ENCODE measurements around the gene PTGER3.

Gene PTGER3

DNA sequence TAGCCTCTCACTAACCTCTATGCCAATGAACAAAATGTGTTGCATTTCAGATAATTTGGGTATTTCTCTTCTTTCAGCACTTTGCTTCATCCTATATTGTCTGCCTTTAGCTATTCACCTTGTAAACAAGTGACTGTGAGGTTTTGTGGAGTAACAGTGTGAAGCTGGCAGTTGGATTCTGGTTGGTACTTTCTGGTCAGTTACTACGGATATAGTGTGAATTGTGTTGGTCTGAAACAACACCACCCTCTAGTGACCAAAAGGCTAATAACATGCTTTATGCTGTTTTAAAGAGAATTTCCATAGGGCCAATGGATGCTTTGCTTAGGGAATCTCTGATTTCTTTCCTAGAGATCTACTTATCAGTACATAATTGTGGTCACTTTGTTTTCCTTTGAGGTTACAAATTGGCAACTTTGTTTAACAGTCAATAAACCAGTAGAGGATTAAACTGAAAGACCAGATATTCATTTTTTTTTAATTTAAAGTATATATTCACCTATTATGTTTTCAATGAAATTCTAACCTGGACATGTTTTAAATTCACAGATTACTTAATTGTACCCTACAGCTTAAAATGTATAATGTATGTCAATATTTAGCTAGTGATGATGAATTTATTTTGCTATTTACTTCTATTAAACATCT, 2.5 kb upstream of the PTGER3 start:
- no peak for DNase-seq (ENCODE audit: low read depth in 2 of 2)

DNA sequence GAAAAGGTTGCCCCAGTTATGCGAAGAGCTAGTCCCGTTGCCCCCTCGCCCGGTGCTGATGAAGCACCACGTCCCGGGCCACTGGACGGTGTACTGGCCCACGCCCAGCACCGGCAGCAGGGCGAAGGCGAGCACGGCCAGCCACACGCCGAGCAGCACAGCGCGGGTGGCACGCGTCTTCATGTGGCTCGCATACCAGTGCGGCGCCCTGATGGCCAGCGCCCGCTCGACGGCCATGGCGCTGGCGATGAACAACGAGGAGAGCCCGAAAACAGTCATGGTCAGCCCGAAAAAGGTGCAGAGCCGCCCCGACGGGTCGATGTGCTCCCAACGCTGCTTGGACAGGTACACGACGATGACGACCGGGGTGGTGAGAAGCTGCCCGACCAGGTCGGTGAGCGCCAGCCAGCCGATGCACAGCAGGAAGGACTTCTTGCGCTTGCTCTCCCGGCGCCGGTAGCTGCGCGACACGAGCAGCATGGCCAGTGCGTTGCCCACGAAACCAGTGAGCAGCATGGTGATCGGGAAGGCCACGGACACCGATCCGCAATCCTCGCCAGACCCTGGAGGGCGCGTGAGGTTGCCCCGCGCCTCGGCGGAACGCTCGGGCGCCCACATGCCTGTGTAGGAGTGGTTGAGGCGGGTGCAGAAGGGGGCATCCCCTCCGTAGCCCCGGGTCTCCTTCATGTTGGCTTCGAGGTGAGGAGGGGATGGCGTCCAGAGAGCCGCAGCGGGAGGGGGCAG, 553 bp downstream of the PTGER3 start:
- no peak for DNase-seq (ENCODE audit: low read depth in 2 of 2)

- no peak for DNase-seq (ENCODE audit: low read depth in 2 of 2)
Observed at GRCh38 chr1:71045463-71046028, 2.1 kb downstream of the PTGER3 start.

- DNase-seq (ENCODE audit: low read depth in 2 of 2): no peak
Observed at GRCh38 chr1:71044833-71045232, 2.8 kb downstream of the PTGER3 start.

DNA sequence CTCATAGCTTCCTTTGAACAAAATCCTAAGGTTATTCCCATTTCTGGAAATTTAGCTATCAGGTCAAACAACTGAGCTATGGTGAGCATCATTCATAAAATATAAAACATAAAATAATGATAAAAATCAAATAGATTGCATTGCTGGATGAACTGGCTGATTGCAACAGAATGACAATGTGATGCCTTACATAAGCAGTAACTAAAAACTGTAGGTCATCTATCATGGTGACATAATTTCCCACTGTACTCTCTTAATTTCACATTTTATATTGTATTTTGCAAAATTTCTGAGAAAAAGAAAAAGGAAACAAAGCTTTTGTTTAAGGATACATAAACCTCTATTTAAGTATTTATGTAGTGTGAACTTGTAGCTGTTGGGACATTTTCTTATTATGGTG, 4.6 kb downstream of the PTGER3 start:
- no peak for DNase-seq (ENCODE audit: low read depth in 2 of 2)

- DNase-seq (ENCODE audit: low read depth in 2 of 2): no peak
Observed at GRCh38 chr1:71041806-71042205, 5.8 kb downstream of the PTGER3 start.

- DNase-seq (ENCODE audit: low read depth in 2 of 2): no peak
Observed at GRCh38 chr1:71039661-71040262, 7.9 kb downstream of the PTGER3 start.

DNA sequence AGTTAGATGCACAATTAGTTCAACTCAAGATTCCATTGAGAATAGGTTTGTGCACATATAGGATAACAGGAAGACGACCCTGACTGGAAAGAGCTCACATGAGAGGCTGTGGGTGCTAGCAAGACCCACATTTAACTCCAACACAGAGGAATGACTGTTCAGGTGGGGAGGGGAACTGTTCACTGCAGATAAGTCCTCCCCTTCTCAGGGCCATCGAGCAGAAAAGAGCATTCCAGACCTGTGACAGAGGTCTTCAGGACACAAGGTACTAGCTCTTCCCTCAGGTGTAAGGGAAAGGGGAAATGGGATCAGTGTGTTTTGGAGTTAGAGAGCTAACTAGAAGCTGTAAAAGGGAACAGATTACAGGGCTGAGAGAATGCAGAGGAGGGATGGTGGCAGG, 8.7 kb downstream of the PTGER3 start:
- DNase-seq (ENCODE audit: low read depth in 2 of 2): no peak

DNA sequence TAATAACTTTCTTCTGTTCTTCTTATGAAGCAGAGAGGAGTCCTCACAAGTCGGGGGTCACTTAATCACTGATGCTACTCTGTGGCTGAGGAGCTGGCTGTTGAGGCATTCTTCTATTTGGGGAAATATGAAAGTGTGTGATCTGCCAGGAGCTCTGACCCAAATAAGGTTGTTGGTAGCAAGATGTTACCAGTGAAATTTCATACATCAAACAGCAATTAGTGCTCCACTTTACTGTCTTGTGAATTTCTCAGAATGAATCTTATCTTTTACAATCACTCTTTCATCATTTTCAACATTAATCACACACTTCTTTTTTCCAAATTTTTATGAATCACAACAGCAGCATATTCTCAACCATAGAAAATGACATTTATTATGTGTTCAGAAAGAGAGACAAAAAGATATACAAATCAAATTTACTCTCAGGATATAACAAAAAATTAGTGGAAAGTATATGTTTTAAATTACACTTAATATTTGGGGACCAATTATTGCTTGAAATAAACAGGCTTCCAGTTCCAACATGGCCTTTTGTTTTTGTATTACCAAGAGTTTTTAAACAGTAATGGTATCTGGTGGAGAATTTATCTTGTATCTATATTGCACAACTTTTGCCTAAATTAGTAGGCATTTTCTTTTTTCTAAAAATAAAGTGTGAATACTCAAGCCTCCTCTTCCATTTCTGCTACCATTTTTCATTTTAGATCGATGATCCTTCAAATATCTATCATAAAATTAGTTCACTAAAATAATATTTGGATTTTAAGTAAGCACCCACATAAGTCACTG, 9.6 kb downstream of the PTGER3 start:
- DNase-seq (ENCODE audit: low read depth in 2 of 2): no peak

DNA sequence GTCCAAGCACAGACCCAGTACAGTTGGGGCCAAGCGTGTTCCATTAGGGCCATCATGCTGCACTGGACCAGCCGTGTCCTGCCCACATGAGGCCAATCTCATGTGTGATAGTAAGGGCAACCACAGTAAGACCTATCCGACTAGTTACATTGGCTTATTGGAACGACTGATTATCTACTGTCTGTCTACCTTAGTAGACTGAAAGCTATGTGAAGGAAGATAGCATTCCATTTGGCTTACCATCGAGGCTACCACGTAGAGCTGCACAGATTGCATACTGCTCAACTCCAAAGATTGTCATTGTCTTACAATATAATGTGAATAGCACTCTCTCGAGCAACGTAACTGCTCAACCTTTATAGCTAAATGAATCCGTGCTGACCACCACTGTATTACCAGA, 10.6 kb downstream of the PTGER3 start:
- DNase-seq (ENCODE audit: low read depth in 2 of 2): no peak

- DNase-seq (ENCODE audit: low read depth in 2 of 2): no peak
Observed at GRCh38 chr1:71033136-71033535, 14.5 kb downstream of the PTGER3 start.

GRCh38 chr1:71031426-71031825, 16.2 kb downstream of the PTGER3 start:
- DNase-seq (ENCODE audit: low read depth in 2 of 2): no peak

DNA sequence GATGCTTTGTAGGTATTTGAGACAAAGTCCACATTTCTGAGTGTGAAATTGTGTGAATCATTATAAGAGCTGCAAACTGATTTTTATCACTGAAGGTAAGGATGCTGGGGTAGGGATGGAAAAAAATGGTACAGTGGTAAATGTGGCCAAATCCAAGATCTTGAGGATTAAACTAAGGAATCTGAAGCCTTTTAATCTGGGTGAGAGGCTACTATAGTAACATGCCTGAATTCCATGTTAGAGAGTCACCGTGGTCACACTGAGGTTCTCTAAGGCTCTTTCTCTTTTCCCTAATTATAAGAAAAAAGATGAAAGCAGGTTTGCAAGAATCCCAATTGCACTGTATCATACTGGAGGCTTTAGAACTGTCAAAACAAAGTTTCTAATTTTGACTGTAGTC, 17.6 kb downstream of the PTGER3 start:
- no peak for DNase-seq (ENCODE audit: low read depth in 2 of 2)

DNA sequence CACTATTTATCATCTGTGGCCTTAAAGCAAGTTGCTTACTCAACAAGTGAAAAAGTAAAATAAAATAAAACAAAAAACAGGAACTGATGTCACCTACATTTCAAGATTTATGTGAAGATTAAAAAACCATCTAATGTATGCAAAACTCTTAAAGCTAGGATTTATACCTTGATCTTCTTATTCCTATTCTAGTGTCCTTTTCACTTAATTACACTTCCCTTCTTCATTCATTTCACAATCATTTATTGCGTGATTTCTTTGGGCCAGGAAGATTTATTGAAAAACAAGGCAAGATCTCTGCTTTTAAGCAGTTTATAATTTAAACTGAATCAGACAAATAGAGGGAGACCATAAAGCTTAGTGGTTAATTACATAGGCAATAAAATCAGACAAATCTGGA, 18.6 kb downstream of the PTGER3 start:
- DNase-seq (ENCODE audit: low read depth in 2 of 2): no peak

- no peak for DNase-seq (ENCODE audit: low read depth in 2 of 2)
Observed at GRCh38 chr1:71027991-71028390, 19.6 kb downstream of the PTGER3 start.

DNA sequence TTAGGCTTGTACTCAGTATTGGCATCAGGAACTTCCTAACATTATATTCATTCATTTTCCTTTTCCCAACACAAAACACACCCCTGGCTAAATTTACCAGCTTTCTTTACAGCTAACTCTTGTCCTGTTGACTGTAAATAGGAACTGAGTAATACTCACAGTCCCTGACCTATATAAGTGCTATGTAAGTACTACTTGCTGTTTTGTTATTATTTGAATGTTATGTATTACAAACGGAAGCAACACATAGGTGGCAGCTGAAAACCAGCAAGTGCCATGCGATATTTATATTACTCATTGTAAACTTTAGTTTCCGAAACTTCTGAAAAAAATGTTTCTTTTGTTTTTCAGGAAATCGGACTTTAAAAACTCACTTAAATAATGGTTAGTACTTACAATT, 21.5 kb downstream of the PTGER3 start:
- no peak for DNase-seq (ENCODE audit: low read depth in 2 of 2)

GRCh38 chr1:71023515-71023914, 24.1 kb downstream of the PTGER3 start:
- no peak for DNase-seq (ENCODE audit: low read depth in 2 of 2)

- no peak for DNase-seq (ENCODE audit: low read depth in 2 of 2)
Observed at GRCh38 chr1:71019233-71019969, 28.2 kb downstream of the PTGER3 start.

- DNase-seq (ENCODE audit: low read depth in 2 of 2): no peak
Observed at GRCh38 chr1:71018791-71019190, 28.8 kb downstream of the PTGER3 start.

DNA sequence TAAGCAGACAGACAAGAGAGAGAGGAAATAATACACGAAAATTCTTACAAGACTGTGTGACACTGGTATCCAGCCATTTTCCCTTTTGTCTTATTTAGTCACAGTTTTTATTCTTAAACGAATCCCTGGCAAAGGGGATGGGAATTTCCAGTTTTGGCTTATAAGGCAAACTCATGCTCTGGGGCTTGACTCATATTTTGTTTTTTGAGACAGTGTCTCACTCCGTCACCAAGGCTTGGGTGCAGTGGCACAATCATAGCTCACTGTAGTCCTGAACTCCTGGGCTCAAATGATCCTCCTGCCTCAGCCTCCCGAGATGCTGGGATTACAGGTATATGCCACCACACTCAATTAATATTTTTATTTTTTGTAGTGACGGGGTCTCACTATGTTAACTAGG, 31.9 kb downstream of the PTGER3 start:
- no peak for DNase-seq (ENCODE audit: low read depth in 2 of 2)

GRCh38 chr1:71014178-71014579, 33.4 kb downstream of the PTGER3 start:
- no peak for DNase-seq (ENCODE audit: low read depth in 2 of 2)

All from stimulated activated CD4-positive, alpha-beta T cell treated with anti-CD3 and anti-CD28 coated beads, Interleukin-15, amount 100 ng/mL, for 48 hours (primary cell).